SK-N-SH (cell line): ENCODE data around the gene LINGO3. TPM values are rescaled to one million over a fixed set of nuclear protein-coding genes. Genes with fewer than 3 reads are reported as not detected.

ENCODE experiments used
- CTCF ChIA-PET: fragments of 300-600, 350-600 bp; formaldehyde crosslinking; extraction: SDS; loops from one replicate; lab custom pipeline; 2021; lab: Yijun Ruan, JAX
- POLR2A ChIA-PET: fragments of 350-600 bp; sonication (Branson Sonifier 250); formaldehyde crosslinking; extraction: SDS; loops from one replicate; lab custom pipeline; 2020; ENCODE audit warnings: antibody characterized with exemption, inconsistent platforms; lab: Yijun Ruan, JAX
- DNase-seq: peaks from one replicate; pipeline ENCODE4 v3.0.0; 2012
- H2AFZ ChIP-seq: fragments of 200-600 bp; sonication (generic); 2 replicates; pipeline ENCODE4 v1.8.1; 2016; ENCODE audit warnings: antibody characterized with exemption, mild to moderate bottlenecking, low read depth
- H3F3A ChIP-seq: fragments of 200-600 bp; sonication (generic); replicated peaks from 2 replicates; pipeline ENCODE3; 2016; ENCODE audit warnings: antibody characterized with exemption, mild to moderate bottlenecking; ENCODE audit not compliant: insufficient read depth
- H3K27ac ChIP-seq, 2 experiments: fragments of 200-500 bp in 1 of 2; fragments of 200-600 bp in 1 of 2; sonication (Bioruptor generic) in 1 of 2; sonication (generic), shearing (Covaris generic) in 1 of 2; 2 replicates each; pipeline versions ENCODE4 v1.5.1 to v1.6.1; 2014 to 2016; ENCODE audit warnings: low read depth in 2 of 2, inconsistent platforms in 1 of 2, low read length in 1 of 2, mild to moderate bottlenecking in 1 of 2, mixed read lengths in 1 of 2
- H3K27me3 ChIP-seq: fragments of 200-600 bp; sonication (generic), shearing (Covaris generic); 2 replicates; pipeline ENCODE4 v1.6.1; 2016; ENCODE audit warnings: mixed run types; ENCODE audit not compliant: insufficient read depth
- H3K36me3 ChIP-seq, 2 experiments: fragments of 200-500 bp in 1 of 2; fragments of 200-600 bp in 1 of 2; sonication (Bioruptor generic) in 1 of 2; sonication (generic) in 1 of 2; replicated peaks in 1 of 2; 2 replicates each; pipeline versions ENCODE3 to v1.5.1; 2014 to 2016; ENCODE audit warnings: low read length in 1 of 2, mild to moderate bottlenecking in 1 of 2; ENCODE audit not compliant: insufficient read depth in 2 of 2, control insufficient read depth in 1 of 2
- H3K4me1 ChIP-seq, 2 experiments: fragments of 200-500 bp in 1 of 2; fragments of 200-600 bp in 1 of 2; sonication (Bioruptor generic) in 1 of 2; sonication (generic), shearing (Covaris generic) in 1 of 2; 2 replicates each; pipeline versions ENCODE4 v1.5.1 to v1.6.1; 2014 to 2016; ENCODE audit warnings: low read depth in 1 of 2, low read length in 1 of 2, mixed run types in 1 of 2; ENCODE audit not compliant: insufficient read depth in 2 of 2, control insufficient read depth in 1 of 2
- H3K4me2 ChIP-seq: fragments of 200-600 bp; sonication (generic), shearing (Covaris generic); 2 replicates; pipeline ENCODE4 v1.6.1; 2017; ENCODE audit warnings: mixed run types
- H3K4me3 ChIP-seq, 2 experiments: fragments of 200-500 bp in 1 of 2; fragments of 200-600 bp in 1 of 2; sonication (Bioruptor generic) in 1 of 2; sonication (generic), shearing (Covaris generic) in 1 of 2; 2 replicates each; pipeline versions ENCODE4 v1.5.1 to v1.8.1; 2014 to 2016; ENCODE audit warnings: low read depth in 2 of 2, inconsistent platforms in 1 of 2, low read length in 1 of 2, mild to moderate bottlenecking in 1 of 2, mixed read lengths in 1 of 2, moderate library complexity in 1 of 2
- H3K79me2 ChIP-seq: fragments of 200-600 bp; sonication (generic); 2 replicates; pipeline ENCODE4 v1.8.1; 2017; ENCODE audit warnings: mild to moderate bottlenecking; ENCODE audit not compliant: insufficient read depth
- H3K9ac ChIP-seq: fragments of 200-600 bp; sonication (generic); 2 replicates; pipeline ENCODE4 v1.6.1; 2017; ENCODE audit warnings: mixed run types
- H3K9me2 ChIP-seq: fragments of 200-600 bp; sonication (generic); 2 replicates; pipeline ENCODE4 v1.6.1; 2017; ENCODE audit warnings: mixed run types
- H3K9me3 ChIP-seq: fragments of 200-600 bp; sonication (generic); 2 replicates; pipeline ENCODE4 v1.6.1; 2017; ENCODE audit warnings: mixed run types, mild to moderate bottlenecking, moderate library complexity
- H4K20me1 ChIP-seq: fragments of 200-600 bp; sonication (generic); 2 replicates; pipeline ENCODE4 v1.6.1; 2017; ENCODE audit warnings: mild to moderate bottlenecking, mixed run types; ENCODE audit not compliant: insufficient read depth
- CHD2 ChIP-seq: fragments of 150-350 bp; IDR thresholded peaks from 2 replicates; pipeline ENCODE4 v1.6.1; 2018; ENCODE audit warnings: low read length; ENCODE audit not compliant: partially characterized antibody
- ELF1 ChIP-seq: IDR thresholded peaks from 2 replicates; pipeline ENCODE4 v1.4.0; 2012
- FOXJ3 ChIP-seq: sonication (generic); formaldehyde crosslinking; IDR thresholded peaks from 2 replicates; pipeline ENCODE4 v1.5.1; 2020; ENCODE audit warnings: mild to moderate bottlenecking, missing genetic modification reagents
- FOXM1 ChIP-seq: IDR thresholded peaks from 2 replicates; pipeline ENCODE4 v1.4.0; 2012; ENCODE audit warnings: low read depth, mild to moderate bottlenecking
- GABPA ChIP-seq: IDR thresholded peaks from 2 replicates; pipeline ENCODE4 v1.4.0; 2012; ENCODE audit warnings: low read depth, mild to moderate bottlenecking
- GATA2 ChIP-seq: sonication (generic); formaldehyde crosslinking; IDR thresholded peaks from 2 replicates; pipeline ENCODE4 v1.5.0; 2020; ENCODE audit warnings: mild to moderate bottlenecking, missing genetic modification reagents
- JUND ChIP-seq: IDR thresholded peaks from 2 replicates; pipeline ENCODE4 v1.4.0; 2012
- MEF2A ChIP-seq: IDR thresholded peaks from 2 replicates; pipeline ENCODE4 v1.4.0; 2012; ENCODE audit warnings: low read depth, borderline replicate concordance
- NFIC ChIP-seq: IDR thresholded peaks from 2 replicates; pipeline ENCODE4 v1.4.0; 2012; ENCODE audit warnings: borderline replicate concordance
- POLR2AphosphoS5 ChIP-seq: IDR thresholded peaks from 2 replicates; pipeline ENCODE4 v1.6.1; 2012; ENCODE audit warnings: low read depth, low read length
- RCOR1 ChIP-seq: fragments of 150-350 bp; IDR thresholded peaks from 2 replicates; pipeline ENCODE4 v1.6.1; 2017; ENCODE audit warnings: antibody characterized with exemption, low read length
- RXRA ChIP-seq: IDR thresholded peaks from 2 replicates; pipeline ENCODE4 v1.4.0; 2012; ENCODE audit warnings: low read depth, mild to moderate bottlenecking, borderline replicate concordance
- SMC3 ChIP-seq: IDR thresholded peaks from 2 replicates; pipeline ENCODE4 v1.6.1; 2012; ENCODE audit warnings: low read depth, low read length, improper control_type of control experiment
- TAF1 ChIP-seq: IDR thresholded peaks from 2 replicates; pipeline ENCODE4 v1.6.1; 2012; ENCODE audit warnings: low read depth, mild to moderate bottlenecking, low read length, moderate library complexity, borderline replicate concordance
- TCF12 ChIP-seq: IDR thresholded peaks from 2 replicates; pipeline ENCODE4 v1.4.0; 2012
- YY1 ChIP-seq: IDR thresholded peaks from 2 replicates; pipeline ENCODE4 v1.4.0; 2012; ENCODE audit warnings: low read depth, mild to moderate bottlenecking
- WGBS: methylation state at CpG from one replicate; pipeline ENCODE4 v1.1.6; 2017; ENCODE audit warnings: low lambda C conversion rate; 5-methylcytosine and 5-hydroxymethylcytosine counted together
- polyA plus RNA-seq, 3 experiments: library from polyadenylated mRNA; depleted of rRNA; stranded (reverse); fragments of >200 nt; gene quantifications; 2 replicates each; pipeline ENCODE4 v1.2.3, GENCODE V29; 2012
- TF ChIP-seq, protein P1 (sequence below): fragments of 150-350 bp; IDR thresholded peaks from 2 replicates; pipeline ENCODE4 v1.6.1; 2016; ENCODE audit warnings: mild to moderate bottlenecking, low read depth, low read length
- TF ChIP-seq, protein P2 (sequence below): IDR thresholded peaks from 2 replicates; pipeline ENCODE4 v1.4.0; 2012; ENCODE audit warnings: low read depth, borderline replicate concordance
- TF ChIP-seq, protein P3 (sequence below): IDR thresholded peaks from 2 replicates; pipeline ENCODE4; 2012
- TF ChIP-seq, protein P4 (sequence below): fragments of 150-350 bp; IDR thresholded peaks from 2 replicates; pipeline ENCODE4 v1.6.1; 2017; ENCODE audit warnings: antibody characterized with exemption, low read length, low read depth, borderline replicate concordance
- TF ChIP-seq, protein P5 (sequence below): IDR thresholded peaks from 2 replicates; pipeline ENCODE4 v1.4.0; 2012; ENCODE audit warnings: low read depth

LINGO3 gene
- polyA plus RNA-seq, 1 of the 3 experiments (the other 2 are of a cell fraction), result not detected

DNA sequence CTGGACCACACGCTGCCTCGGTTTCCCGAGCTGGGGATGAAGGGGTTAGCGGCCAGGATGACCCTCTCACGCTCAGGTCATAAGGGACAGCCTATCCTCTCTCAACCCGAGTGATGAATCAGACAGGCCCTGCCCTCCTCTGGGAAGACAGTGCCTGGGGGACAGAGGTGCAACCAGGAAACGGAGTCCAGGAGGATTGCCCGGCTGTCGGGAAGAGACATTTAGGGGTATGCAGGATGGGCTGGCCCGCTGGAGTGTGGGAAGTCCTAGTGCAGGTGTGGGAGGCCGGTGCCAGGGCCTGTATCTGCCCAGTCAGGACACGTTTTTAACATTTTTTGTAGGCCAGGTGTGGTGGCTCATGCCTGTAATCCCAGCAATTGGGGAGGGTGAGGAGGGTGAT, 12.1 kb upstream of the LINGO3 start:
- Histone ChIP-seq H3K4me3 (no peak overlapping the region), H3K9me3 (no peaks in the 10 kb centered on the region)
- TF ChIP-seq POLR2AphosphoS5 (no peak), FOXM1 (no peak), CHD2 (no peak), TCF12 (no peak), RXRA (no peak), GABPA (no peak), ELF1 (no peak), GATA2 (CRISPR knock-in tag) (no peak), RCOR1 (no peak), YY1 (no peak)
- TF ChIP-seq, protein P1, sequence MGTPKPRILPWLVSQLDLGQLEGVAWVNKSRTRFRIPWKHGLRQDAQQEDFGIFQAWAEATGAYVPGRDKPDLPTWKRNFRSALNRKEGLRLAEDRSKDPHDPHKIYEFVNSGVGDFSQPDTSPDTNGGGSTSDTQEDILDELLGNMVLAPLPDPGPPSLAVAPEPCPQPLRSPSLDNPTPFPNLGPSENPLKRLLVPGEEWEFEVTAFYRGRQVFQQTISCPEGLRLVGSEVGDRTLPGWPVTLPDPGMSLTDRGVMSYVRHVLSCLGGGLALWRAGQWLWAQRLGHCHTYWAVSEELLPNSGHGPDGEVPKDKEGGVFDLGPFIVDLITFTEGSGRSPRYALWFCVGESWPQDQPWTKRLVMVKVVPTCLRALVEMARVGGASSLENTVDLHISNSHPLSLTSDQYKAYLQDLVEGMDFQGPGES, result no peak
- TF ChIP-seq, protein P2, sequence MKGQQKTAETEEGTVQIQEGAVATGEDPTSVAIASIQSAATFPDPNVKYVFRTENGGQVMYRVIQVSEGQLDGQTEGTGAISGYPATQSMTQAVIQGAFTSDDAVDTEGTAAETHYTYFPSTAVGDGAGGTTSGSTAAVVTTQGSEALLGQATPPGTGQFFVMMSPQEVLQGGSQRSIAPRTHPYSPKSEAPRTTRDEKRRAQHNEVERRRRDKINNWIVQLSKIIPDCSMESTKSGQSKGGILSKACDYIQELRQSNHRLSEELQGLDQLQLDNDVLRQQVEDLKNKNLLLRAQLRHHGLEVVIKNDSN, result no peak
- TF ChIP-seq, protein P3, sequence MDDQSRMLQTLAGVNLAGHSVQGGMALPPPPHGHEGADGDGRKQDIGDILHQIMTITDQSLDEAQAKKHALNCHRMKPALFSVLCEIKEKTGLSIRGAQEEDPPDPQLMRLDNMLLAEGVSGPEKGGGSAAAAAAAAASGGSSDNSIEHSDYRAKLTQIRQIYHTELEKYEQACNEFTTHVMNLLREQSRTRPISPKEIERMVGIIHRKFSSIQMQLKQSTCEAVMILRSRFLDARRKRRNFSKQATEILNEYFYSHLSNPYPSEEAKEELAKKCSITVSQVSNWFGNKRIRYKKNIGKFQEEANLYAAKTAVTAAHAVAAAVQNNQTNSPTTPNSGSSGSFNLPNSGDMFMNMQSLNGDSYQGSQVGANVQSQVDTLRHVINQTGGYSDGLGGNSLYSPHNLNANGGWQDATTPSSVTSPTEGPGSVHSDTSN, result no peak
- TF ChIP-seq, all 33 proteins: peak for 0
- peaks cover 7% of the 10 kb centered on the region for H3F3A ChIP-seq
- no peak overlapping the region for H3K9ac ChIP-seq
- H3K36me3 ChIP-seq, result peaks cover 0 to 19% of the 10 kb centered on the region in 2 experiments
- no peak overlapping the region for H2AFZ ChIP-seq
- H3K79me2 ChIP-seq, result no peaks in the 10 kb centered on the region
- H3K27me3 ChIP-seq, result no peaks in the 10 kb centered on the region
- ChIA-PET POLR2A (no interaction called here), CTCF (no interaction called here)
- no peaks in the 10 kb centered on the region for H3K9me2 ChIP-seq
- H3K4me2 ChIP-seq, result no peak overlapping the region
- WGBS, result 84% methylated on average over 8 of the region's 12 CpGs
- no peak for DNase-seq
- peaks cover 0 to 2% of the 10 kb centered on the region in 2 experiments; a peak in 1 of 4 replicates for H3K4me1 ChIP-seq
- no peaks in the 10 kb centered on the region for H4K20me1 ChIP-seq
- no peak overlapping the region for H3K27ac ChIP-seq

DNA sequence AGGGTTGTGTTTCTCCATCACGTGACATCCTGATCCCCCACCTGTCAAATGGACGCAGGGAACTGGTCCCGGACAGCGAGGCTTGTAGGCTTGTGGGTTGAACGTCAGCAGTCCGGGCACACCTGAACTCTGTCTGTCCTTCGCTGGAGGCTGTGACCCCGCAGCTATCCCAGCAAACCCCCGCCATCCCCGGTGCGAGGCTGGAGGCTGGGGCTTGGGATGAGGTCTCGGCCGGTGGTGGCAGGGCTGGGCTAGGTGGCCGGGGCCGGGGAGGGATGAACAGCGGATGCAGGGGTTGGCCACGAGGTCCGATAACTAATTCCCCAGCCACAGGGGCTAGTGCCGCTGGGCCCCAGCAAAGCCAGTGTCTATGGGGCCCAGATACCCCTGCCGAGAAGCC, 11.6 kb upstream of the LINGO3 start:
- Histone ChIP-seq H3K9ac (no peak overlapping the region), H2AFZ (no peak overlapping the region)
- no peak for DNase-seq
- TF ChIP-seq GABPA, result no peak
- TF ChIP-seq, protein P4, sequence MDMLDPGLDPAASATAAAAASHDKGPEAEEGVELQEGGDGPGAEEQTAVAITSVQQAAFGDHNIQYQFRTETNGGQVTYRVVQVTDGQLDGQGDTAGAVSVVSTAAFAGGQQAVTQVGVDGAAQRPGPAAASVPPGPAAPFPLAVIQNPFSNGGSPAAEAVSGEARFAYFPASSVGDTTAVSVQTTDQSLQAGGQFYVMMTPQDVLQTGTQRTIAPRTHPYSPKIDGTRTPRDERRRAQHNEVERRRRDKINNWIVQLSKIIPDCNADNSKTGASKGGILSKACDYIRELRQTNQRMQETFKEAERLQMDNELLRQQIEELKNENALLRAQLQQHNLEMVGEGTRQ, result no peak
- TF ChIP-seq FOXJ3, result no peak
- no peak for TF ChIP-seq MEF2A
- TF ChIP-seq RXRA, result no peak
- no peak for TF ChIP-seq TAF1
- TF ChIP-seq CHD2, result no peak
- no peak for TF ChIP-seq SMC3
- no peak for TF ChIP-seq POLR2AphosphoS5
- TF ChIP-seq NFIC, result no peak
- TF ChIP-seq FOXM1, result no peak
- TF ChIP-seq, protein P5, sequence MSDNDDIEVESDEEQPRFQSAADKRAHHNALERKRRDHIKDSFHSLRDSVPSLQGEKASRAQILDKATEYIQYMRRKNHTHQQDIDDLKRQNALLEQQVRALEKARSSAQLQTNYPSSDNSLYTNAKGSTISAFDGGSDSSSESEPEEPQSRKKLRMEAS, result no peak
- TF ChIP-seq, protein P1, result no peak
- TF ChIP-seq GATA2 (CRISPR knock-in tag), result no peak
- no peak for TF ChIP-seq JUND

More for the DNA sequence above, 11.6 kb upstream of the LINGO3 start:
- H3K4me1 ChIP-seq, result peaks cover 0 to 2% of the 10 kb centered on the region in 2 experiments; a peak in 1 of 4 replicates
- H3K79me2 ChIP-seq, result no peaks in the 10 kb centered on the region
- no peaks in the 10 kb centered on the region for H3K9me2 ChIP-seq
- no peaks in the 10 kb centered on the region for H3K27me3 ChIP-seq
- H3K9me3 ChIP-seq, result no peaks in the 10 kb centered on the region
- no peak overlapping the region for H3K27ac ChIP-seq
- peaks cover 7% of the 10 kb centered on the region for H3F3A ChIP-seq
- no peaks in the 10 kb centered on the region for H4K20me1 ChIP-seq
- no peak overlapping the region for H3K4me2 ChIP-seq
- WGBS, result 100% methylated on average over 5 of the region's 20 CpGs
- no peak overlapping the region for H3K4me3 ChIP-seq
- ChIA-PET CTCF (interaction anchor here (7.1 to 13.0 kb wide), 2 partner anchors 45 to 87 kb away, joined by 107 to 284 read pairs; partner anchors contain the start of gene PLEKHJ1), POLR2A (no interaction called here)
- peaks cover 0 to 15% of the 10 kb centered on the region in 2 experiments for H3K36me3 ChIP-seq
